ENCODE measurements around the gene PAPPA.

The PAPPA gene

DNA sequence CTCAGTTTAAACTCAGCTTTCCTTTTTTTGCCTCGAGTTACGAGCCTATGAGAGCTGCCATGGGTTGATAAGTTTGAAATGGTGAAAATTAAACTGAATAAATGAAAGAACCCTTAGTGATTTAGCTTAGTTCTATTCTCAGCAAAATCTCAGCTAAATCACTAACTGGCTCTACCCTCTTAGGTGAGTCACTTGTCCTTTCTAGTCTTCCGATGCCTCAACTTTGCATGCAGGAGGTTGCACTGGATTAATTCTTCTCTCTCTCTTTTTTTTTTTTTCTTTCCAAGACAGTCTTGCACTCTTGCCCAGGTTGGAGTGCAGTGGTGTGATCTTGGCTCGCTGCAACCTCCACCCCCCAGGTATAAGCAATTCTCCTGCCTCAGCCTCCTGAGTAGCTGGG lies 83.9 kb downstream of the PAPPA start:
- Histone ChIP-seq H3K27me3 (ENCODE audit: insufficient read depth, low read length, poor library complexity, severe bottlenecking) (no peaks in the 10 kb centered on the region), H3K36me3 (ENCODE audit: insufficient read depth, low read length) (no peaks in the 10 kb centered on the region), H4K20me1 (ENCODE audit: insufficient read depth, low read length, poor library complexity, severe bottlenecking) (no peaks in the 10 kb centered on the region), H3K9me3 (ENCODE audit: insufficient read depth, low read depth, low read length) (no peaks in the 10 kb centered on the region), H3F3A (ENCODE audit: low read depth) (no peaks in the 10 kb centered on the region), H3K4me2 (ENCODE audit: low read depth, low read length, poor library complexity, severe bottlenecking) (no peak overlapping the region), H3K4me3 (ENCODE audit: low read length, poor library complexity, severe bottlenecking) (no peak overlapping the region), H3K4me1 (ENCODE audit: insufficient read depth, low read length, poor library complexity, severe bottlenecking) (no peaks in the 10 kb centered on the region), H3K9ac (ENCODE audit: low read depth, low read length, poor library complexity, severe bottlenecking) (no peak overlapping the region), H2AFZ (ENCODE audit: low read length) (no peak overlapping the region), H3K9me2 (replicated peaks; ENCODE audit: low read depth, low read length) (no peaks in the 10 kb centered on the region), H3K79me2 (ENCODE audit: insufficient read depth, low read length) (no peaks in the 10 kb centered on the region)
- TF ChIP-seq, protein P1, sequence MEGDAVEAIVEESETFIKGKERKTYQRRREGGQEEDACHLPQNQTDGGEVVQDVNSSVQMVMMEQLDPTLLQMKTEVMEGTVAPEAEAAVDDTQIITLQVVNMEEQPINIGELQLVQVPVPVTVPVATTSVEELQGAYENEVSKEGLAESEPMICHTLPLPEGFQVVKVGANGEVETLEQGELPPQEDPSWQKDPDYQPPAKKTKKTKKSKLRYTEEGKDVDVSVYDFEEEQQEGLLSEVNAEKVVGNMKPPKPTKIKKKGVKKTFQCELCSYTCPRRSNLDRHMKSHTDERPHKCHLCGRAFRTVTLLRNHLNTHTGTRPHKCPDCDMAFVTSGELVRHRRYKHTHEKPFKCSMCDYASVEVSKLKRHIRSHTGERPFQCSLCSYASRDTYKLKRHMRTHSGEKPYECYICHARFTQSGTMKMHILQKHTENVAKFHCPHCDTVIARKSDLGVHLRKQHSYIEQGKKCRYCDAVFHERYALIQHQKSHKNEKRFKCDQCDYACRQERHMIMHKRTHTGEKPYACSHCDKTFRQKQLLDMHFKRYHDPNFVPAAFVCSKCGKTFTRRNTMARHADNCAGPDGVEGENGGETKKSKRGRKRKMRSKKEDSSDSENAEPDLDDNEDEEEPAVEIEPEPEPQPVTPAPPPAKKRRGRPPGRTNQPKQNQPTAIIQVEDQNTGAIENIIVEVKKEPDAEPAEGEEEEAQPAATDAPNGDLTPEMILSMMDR (conservative IDR thresholded peaks at IDR 0.05; ENCODE audit: low read length) = no peak
- TF ChIP-seq EZH2phosphoT487 (IDR thresholded peaks at IDR 0.05; ENCODE audit: borderline replicate concordance) = no peak

DNA sequence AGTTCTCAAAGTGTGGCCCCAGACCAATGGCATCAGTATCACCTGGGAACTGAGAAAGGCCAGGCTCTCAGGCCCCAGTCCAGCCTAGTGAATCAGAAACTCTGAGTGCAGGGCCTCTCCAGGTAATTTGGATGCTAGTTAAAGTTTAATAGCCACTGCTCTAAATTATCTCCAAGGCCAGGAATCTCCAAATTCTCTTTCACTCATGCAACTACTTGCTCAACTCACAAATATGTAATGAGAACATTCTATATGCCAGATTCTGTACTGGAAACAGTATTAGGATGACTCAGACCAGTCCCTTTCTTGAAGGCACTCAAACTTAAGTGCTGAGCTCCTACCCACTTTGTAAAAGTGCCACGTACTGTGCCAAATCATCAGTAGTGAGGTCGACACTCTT lies 84.6 kb downstream of the PAPPA start:
- TF ChIP-seq EZH2phosphoT487 (IDR thresholded peaks at IDR 0.05; ENCODE audit: borderline replicate concordance) = no peak
- TF ChIP-seq, protein P1 (conservative IDR thresholded peaks at IDR 0.05; ENCODE audit: low read length) = no peak
- Histone ChIP-seq H3F3A (ENCODE audit: low read depth) (no peaks in the 10 kb centered on the region), H3K36me3 (ENCODE audit: insufficient read depth, low read length) (no peaks in the 10 kb centered on the region), H3K9me3 (ENCODE audit: insufficient read depth, low read depth, low read length) (no peaks in the 10 kb centered on the region), H3K79me2 (ENCODE audit: insufficient read depth, low read length) (no peaks in the 10 kb centered on the region), H3K4me2 (ENCODE audit: low read depth, low read length, poor library complexity, severe bottlenecking) (no peak overlapping the region), H3K9ac (ENCODE audit: low read depth, low read length, poor library complexity, severe bottlenecking) (no peak overlapping the region), H2AFZ (ENCODE audit: low read length) (no peak overlapping the region), H3K4me1 (ENCODE audit: insufficient read depth, low read length, poor library complexity, severe bottlenecking) (no peaks in the 10 kb centered on the region), H3K27me3 (ENCODE audit: insufficient read depth, low read length, poor library complexity, severe bottlenecking) (no peaks in the 10 kb centered on the region), H3K9me2 (replicated peaks; ENCODE audit: low read depth, low read length) (no peaks in the 10 kb centered on the region), H3K4me3 (ENCODE audit: low read length, poor library complexity, severe bottlenecking) (no peak overlapping the region), H4K20me1 (ENCODE audit: insufficient read depth, low read length, poor library complexity, severe bottlenecking) (no peaks in the 10 kb centered on the region)

- Histone ChIP-seq H3K4me1 (ENCODE audit: insufficient read depth, low read length, poor library complexity, severe bottlenecking) (no peaks in the 10 kb centered on the region), H4K20me1 (ENCODE audit: insufficient read depth, low read length, poor library complexity, severe bottlenecking) (no peaks in the 10 kb centered on the region), H3F3A (ENCODE audit: low read depth) (no peaks in the 10 kb centered on the region), H3K9me3 (ENCODE audit: insufficient read depth, low read depth, low read length) (no peaks in the 10 kb centered on the region), H3K4me2 (ENCODE audit: low read depth, low read length, poor library complexity, severe bottlenecking) (no peak overlapping the region), H2AFZ (ENCODE audit: low read length) (no peak overlapping the region), H3K9ac (ENCODE audit: low read depth, low read length, poor library complexity, severe bottlenecking) (no peak overlapping the region), H3K9me2 (replicated peaks; ENCODE audit: low read depth, low read length) (no peaks in the 10 kb centered on the region), H3K36me3 (ENCODE audit: insufficient read depth, low read length) (no peaks in the 10 kb centered on the region), H3K27me3 (ENCODE audit: insufficient read depth, low read length, poor library complexity, severe bottlenecking) (no peaks in the 10 kb centered on the region), H3K79me2 (ENCODE audit: insufficient read depth, low read length) (no peaks in the 10 kb centered on the region), H3K4me3 (ENCODE audit: low read length, poor library complexity, severe bottlenecking) (no peak overlapping the region)
- TF ChIP-seq, protein P1 (conservative IDR thresholded peaks at IDR 0.05; ENCODE audit: low read length) = no peak
- TF ChIP-seq EZH2phosphoT487 (IDR thresholded peaks at IDR 0.05; ENCODE audit: borderline replicate concordance) = no peak
These were observed 85.3 kb downstream of the PAPPA start for GRCh38 chr9:116238776-116239340.
